Measurements from ENCODE around the gene BARHL1. TPM values are rescaled to one million over a fixed set of nuclear protein-coding genes. Genes with fewer than 3 reads are reported as not detected.
A peak's percentile ranks its signal among the peaks of the same experiment; 100 is the strongest.

BARHL1 gene
- total RNA-seq, 1 experiment from 2014 or later, result 0.15 TPM

DNA sequence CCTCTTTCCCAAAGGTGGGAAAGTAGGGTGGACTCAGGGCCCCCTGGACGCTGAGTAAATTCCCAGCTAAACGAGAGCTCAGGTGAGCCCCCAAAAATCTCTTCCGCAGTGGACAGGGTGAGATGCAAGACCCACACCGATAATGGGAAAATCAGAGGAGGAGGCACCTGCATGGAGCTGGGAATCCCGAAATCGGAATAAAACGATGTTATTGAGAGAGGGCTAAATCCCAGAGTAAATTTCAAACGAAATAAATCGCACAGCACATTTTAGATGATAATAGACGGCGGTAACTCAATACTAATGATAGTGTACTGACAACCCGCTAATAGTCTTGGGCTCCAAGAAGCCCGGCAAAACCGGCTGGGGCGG lies 3.0 kb upstream of the BARHL1 start:
- Mint-ChIP-seq H3K4me1 (peaks cover 22% of the 10 kb centered on the region), H3K36me3 (no peaks in the 10 kb centered on the region), H3K27ac (no peak overlapping the region), H3K4me3 (peak overlapping the region; percentile 50), H3K9me3 (no peaks in the 10 kb centered on the region), H3K27me3 (ENCODE audit: low read depth) (peaks cover 95% of the 10 kb centered on the region)
- ChIA-PET CTCF (interaction anchor here (0.7 to 1.7 kb wide), 3 partner anchors 12 to 165 kb away, joined by 4 read pairs; no protein-coding TSS in a partner anchor), POLR2A (no interaction called here)
- no peak for ATAC-seq
- TF ChIP-seq FOXJ3 (CRISPR knock-in tag; IDR thresholded peaks at IDR 0.05; ENCODE audit: borderline replicate concordance) (no peak), ZNF263 (CRISPR knock-in tag; IDR thresholded peaks at IDR 0.05; ENCODE audit: low read depth) (no peak), NFE2L1 (CRISPR knock-in tag; IDR thresholded peaks at IDR 0.05) (no peak)
- TF ChIP-seq, protein P1, sequence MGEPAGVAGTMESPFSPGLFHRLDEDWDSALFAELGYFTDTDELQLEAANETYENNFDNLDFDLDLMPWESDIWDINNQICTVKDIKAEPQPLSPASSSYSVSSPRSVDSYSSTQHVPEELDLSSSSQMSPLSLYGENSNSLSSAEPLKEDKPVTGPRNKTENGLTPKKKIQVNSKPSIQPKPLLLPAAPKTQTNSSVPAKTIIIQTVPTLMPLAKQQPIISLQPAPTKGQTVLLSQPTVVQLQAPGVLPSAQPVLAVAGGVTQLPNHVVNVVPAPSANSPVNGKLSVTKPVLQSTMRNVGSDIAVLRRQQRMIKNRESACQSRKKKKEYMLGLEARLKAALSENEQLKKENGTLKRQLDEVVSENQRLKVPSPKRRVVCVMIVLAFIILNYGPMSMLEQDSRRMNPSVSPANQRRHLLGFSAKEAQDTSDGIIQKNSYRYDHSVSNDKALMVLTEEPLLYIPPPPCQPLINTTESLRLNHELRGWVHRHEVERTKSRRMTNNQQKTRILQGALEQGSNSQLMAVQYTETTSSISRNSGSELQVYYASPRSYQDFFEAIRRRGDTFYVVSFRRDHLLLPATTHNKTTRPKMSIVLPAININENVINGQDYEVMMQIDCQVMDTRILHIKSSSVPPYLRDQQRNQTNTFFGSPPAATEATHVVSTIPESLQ (CRISPR knock-in tag; IDR thresholded peaks at IDR 0.05), result no peak
- TF ChIP-seq, protein P2, sequence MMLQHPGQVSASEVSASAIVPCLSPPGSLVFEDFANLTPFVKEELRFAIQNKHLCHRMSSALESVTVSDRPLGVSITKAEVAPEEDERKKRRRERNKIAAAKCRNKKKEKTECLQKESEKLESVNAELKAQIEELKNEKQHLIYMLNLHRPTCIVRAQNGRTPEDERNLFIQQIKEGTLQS (CRISPR knock-in tag; conservative IDR thresholded peaks at IDR 0.05), result no peak
- DNase-seq (ENCODE audit: low spot score), result no peak

DNA sequence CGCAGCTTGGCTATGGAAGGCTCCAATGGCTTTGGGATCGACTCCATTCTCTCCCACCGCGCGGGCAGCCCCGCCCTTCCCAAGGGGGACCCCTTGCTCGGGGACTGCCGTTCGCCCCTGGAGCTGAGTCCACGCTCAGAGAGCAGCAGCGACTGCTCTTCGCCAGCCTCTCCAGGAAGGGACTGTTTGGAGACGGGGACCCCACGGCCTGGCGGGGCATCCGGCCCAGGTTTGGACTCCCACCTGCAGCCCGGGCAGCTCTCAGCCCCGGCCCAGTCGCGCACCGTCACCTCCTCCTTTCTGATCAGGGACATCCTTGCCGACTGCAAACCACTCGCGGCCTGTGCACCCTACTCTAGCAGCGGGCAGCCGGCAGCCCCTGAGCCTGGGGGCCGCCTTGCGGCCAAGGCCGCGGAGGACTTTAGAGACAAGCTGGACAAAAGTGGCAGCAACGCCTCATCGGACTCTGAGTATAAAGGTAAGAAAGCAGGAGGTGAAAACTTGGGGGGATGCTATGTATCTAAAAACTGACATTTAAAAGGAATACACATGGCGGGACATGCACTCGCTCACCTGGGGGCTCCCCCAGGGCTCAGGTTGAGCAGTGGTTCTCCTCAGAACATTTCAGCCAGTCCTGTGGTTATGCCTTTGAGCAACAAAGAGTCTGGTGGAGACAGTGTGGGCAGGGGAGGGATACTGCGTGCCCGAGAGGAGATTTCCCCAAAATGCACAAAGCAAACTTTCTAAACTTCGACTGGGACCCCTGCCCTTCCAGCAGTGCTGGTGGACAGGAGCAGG lies 579 bp downstream of the BARHL1 start:
- peaks cover 99% of the 10 kb centered on the region for H3K27me3 Mint-ChIP-seq (ENCODE audit: low read depth)
- ChIA-PET CTCF (interaction anchor here (1.1 kb wide), 1 partner anchor 61 kb away, joined by 3 read pairs; no protein-coding TSS in a partner anchor), POLR2A (no interaction called here)
- H3K27ac Mint-ChIP-seq, result no peak overlapping the region
- no peaks in the 10 kb centered on the region for H3K9me3 Mint-ChIP-seq
- no peaks in the 10 kb centered on the region for H3K36me3 Mint-ChIP-seq
- no peak overlapping the region for H3K4me3 Mint-ChIP-seq
- no peak for TF ChIP-seq JAZF1 (CRISPR knock-in tag; IDR thresholded peaks at IDR 0.05)
- TF ChIP-seq, protein P3, sequence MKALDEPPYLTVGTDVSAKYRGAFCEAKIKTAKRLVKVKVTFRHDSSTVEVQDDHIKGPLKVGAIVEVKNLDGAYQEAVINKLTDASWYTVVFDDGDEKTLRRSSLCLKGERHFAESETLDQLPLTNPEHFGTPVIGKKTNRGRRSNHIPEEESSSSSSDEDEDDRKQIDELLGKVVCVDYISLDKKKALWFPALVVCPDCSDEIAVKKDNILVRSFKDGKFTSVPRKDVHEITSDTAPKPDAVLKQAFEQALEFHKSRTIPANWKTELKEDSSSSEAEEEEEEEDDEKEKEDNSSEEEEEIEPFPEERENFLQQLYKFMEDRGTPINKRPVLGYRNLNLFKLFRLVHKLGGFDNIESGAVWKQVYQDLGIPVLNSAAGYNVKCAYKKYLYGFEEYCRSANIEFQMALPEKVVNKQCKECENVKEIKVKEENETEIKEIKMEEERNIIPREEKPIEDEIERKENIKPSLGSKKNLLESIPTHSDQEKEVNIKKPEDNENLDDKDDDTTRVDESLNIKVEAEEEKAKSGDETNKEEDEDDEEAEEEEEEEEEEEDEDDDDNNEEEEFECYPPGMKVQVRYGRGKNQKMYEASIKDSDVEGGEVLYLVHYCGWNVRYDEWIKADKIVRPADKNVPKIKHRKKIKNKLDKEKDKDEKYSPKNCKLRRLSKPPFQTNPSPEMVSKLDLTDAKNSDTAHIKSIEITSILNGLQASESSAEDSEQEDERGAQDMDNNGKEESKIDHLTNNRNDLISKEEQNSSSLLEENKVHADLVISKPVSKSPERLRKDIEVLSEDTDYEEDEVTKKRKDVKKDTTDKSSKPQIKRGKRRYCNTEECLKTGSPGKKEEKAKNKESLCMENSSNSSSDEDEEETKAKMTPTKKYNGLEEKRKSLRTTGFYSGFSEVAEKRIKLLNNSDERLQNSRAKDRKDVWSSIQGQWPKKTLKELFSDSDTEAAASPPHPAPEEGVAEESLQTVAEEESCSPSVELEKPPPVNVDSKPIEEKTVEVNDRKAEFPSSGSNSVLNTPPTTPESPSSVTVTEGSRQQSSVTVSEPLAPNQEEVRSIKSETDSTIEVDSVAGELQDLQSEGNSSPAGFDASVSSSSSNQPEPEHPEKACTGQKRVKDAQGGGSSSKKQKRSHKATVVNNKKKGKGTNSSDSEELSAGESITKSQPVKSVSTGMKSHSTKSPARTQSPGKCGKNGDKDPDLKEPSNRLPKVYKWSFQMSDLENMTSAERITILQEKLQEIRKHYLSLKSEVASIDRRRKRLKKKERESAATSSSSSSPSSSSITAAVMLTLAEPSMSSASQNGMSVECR (CRISPR knock-in tag; IDR thresholded peaks at IDR 0.05; ENCODE audit: borderline replicate concordance), result no peak
- TF ChIP-seq, protein P4, sequence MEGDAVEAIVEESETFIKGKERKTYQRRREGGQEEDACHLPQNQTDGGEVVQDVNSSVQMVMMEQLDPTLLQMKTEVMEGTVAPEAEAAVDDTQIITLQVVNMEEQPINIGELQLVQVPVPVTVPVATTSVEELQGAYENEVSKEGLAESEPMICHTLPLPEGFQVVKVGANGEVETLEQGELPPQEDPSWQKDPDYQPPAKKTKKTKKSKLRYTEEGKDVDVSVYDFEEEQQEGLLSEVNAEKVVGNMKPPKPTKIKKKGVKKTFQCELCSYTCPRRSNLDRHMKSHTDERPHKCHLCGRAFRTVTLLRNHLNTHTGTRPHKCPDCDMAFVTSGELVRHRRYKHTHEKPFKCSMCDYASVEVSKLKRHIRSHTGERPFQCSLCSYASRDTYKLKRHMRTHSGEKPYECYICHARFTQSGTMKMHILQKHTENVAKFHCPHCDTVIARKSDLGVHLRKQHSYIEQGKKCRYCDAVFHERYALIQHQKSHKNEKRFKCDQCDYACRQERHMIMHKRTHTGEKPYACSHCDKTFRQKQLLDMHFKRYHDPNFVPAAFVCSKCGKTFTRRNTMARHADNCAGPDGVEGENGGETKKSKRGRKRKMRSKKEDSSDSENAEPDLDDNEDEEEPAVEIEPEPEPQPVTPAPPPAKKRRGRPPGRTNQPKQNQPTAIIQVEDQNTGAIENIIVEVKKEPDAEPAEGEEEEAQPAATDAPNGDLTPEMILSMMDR (IDR thresholded peaks at IDR 0.05), result no peak
- ATAC-seq (no peak), DNase-seq (ENCODE audit: low spot score) (no peak)
- peaks cover 50% of the 10 kb centered on the region for H3K4me1 Mint-ChIP-seq

DNA sequence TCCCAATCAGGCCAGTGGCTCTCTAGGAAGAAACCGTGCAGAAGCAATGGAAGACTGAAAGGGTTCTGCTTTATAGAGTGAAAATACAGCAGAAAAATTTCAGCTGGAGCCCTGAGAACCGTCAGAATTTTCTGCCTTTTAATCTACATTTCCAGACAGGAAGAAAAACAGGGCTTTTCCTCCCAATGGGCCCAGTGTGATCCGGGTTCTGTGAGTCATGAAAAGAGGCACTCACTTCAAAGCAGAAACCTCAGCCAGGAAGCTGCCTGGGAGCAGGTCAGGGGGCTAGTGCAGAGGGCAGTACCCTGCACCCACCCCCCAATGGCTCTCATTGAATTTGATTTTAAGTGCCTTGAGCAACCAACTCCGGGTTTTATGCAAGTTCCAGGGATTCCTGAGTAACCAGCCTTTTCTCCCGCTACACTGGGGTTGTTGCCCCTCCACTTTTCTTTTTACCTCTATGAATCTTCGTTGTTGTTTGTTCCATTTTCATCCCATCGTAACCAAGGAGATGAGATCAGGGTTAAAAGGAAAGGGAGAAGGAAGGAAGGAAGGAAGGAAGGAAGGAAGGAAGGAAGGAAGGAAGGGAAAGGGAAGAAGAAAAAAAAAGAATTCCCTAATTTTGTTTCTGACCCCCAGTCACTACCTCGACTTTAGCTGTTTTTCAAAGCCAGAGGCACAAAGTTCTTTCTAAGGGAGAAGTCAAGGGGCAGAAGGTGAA lies 1.3 kb downstream of the BARHL1 start:
- Mint-ChIP-seq H3K27ac (no peak overlapping the region), H3K36me3 (no peaks in the 10 kb centered on the region), H3K4me3 (no peak overlapping the region), H3K27me3 (ENCODE audit: low read depth) (peaks cover 99% of the 10 kb centered on the region), H3K9me3 (no peaks in the 10 kb centered on the region), H3K4me1 (peaks cover 54% of the 10 kb centered on the region)
- POLR2A ChIA-PET, result no interaction called here
- TF ChIP-seq EMX1 (CRISPR knock-in tag; IDR thresholded peaks at IDR 0.05), result no peak
- TF ChIP-seq KAT7 (CRISPR knock-in tag; IDR thresholded peaks at IDR 0.05; ENCODE audit: borderline replicate concordance), result no peak
- TF ChIP-seq JAZF1 (CRISPR knock-in tag; IDR thresholded peaks at IDR 0.05), result no peak
- TF ChIP-seq, protein P5, sequence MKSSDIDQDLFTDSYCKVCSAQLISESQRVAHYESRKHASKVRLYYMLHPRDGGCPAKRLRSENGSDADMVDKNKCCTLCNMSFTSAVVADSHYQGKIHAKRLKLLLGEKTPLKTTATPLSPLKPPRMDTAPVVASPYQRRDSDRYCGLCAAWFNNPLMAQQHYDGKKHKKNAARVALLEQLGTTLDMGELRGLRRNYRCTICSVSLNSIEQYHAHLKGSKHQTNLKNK (CRISPR knock-in tag; IDR thresholded peaks at IDR 0.05), result no peak
- no peak for TF ChIP-seq HMGA2 (CRISPR knock-in tag; IDR thresholded peaks at IDR 0.05)
- TF ChIP-seq TCF7 (CRISPR knock-in tag; IDR thresholded peaks at IDR 0.05; ENCODE audit: low read depth), result no peak
- no peak for TF ChIP-seq SMAD4 (CRISPR knock-in tag; IDR thresholded peaks at IDR 0.05)
- TF ChIP-seq, protein P6, sequence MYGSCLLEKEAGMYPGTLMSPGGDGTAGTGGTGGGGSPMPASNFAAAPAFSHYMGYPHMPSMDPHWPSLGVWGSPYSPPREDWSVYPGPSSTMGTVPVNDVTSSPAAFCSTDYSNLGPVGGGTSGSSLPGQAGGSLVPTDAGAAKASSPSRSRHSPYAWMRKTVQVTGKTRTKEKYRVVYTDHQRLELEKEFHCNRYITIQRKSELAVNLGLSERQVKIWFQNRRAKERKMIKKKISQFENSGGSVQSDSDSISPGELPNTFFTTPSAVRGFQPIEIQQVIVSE (CRISPR knock-in tag; IDR thresholded peaks at IDR 0.05; ENCODE audit: borderline replicate concordance), result no peak
- no peak for TF ChIP-seq FOXJ3 (CRISPR knock-in tag; IDR thresholded peaks at IDR 0.05; ENCODE audit: borderline replicate concordance)
- no peak for ATAC-seq
- DNase-seq (ENCODE audit: low spot score), result no peak
- CTCF ChIA-PET, result no interaction called here

Measured in WTC11 (cell line).